SH-SY5Y (cell line): ENCODE data around the gene DHDDS.

Source experiments
- GATA2 ChIP-seq: IDR thresholded peaks from 2 replicates; pipeline ENCODE4 v1.6.1; 2011; ENCODE audit warnings: mild to moderate bottlenecking, low read depth, low read length
- GATA3 ChIP-seq: IDR thresholded peaks from 2 replicates; pipeline ENCODE4 v1.6.1; 2011; ENCODE audit warnings: low read depth, mild to moderate bottlenecking, low read length, moderate library complexity

DNA sequence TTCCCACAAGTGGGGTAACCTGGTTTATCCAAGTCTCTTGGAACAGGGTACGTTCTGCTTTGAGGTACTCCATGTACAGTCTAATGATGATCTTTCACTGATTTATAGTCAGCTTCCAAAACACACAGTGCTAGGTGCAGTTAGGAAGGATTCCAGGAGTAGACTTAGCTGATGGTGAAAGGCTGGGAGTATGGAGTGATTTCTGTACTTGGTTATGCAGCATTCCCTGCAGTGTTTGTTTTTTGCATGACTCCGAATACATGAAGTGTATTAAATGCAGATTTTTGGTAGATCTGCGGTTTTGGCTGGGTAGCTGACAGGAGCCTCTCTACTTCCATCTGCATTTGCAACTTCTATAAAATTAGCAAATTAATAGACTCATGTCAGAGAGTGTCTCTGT lies 43.9 kb downstream of the DHDDS start:
- TF ChIP-seq GATA2 (no peak), GATA3 (no peak)
